NK-92 treated with Interleukin-12 subunit alpha and Interleukin-12 subunit beta, amount 100 ng/mL, for 24 hours (cell line): ENCODE measurements around the gene SART3.
"Not testable (repeated sequence)": the region's sequence is repeated elsewhere in the genome, so short reads cannot be mapped to it uniquely, and the experiment has no call there.

ENCODE experiments used
- DNase-seq: peaks from one replicate; lab custom pipeline; 2025; lab: John Stamatoyannopoulos, UW

Gene SART3

GRCh38 chr12:108491256-108491655 is 69.7 kb downstream of the SART3 start:
- no peak for DNase-seq

- not testable (repeated sequence) for DNase-seq
Observed at GRCh38 chr12:108487029-108487428, 73.9 kb downstream of the SART3 start.

- not testable (repeated sequence) for DNase-seq
Observed at GRCh38 chr12:108485371-108485770, 75.6 kb downstream of the SART3 start.

- no peak for DNase-seq
Observed at GRCh38 chr12:108484845-108485244, 76.1 kb downstream of the SART3 start.

- DNase-seq, result no peak
Observed at GRCh38 chr12:108484431-108484830, 76.5 kb downstream of the SART3 start.

GRCh38 chr12:108483213-108484059 is 77.5 kb downstream of the SART3 start:
- no peak for DNase-seq

GRCh38 chr12:108482717-108483212 is 78.2 kb downstream of the SART3 start:
- no peak for DNase-seq

GRCh38 chr12:108479364-108480070 is 81.5 kb downstream of the SART3 start:
- no peak for DNase-seq

GRCh38 chr12:108478611-108479206 is 82.3 kb downstream of the SART3 start:
- DNase-seq, result no peak

GRCh38 chr12:108477881-108478259 is 83.1 kb downstream of the SART3 start:
- DNase-seq, result no peak

GRCh38 chr12:108477055-108477880 is 83.7 kb downstream of the SART3 start:
- DNase-seq, result no peak

GRCh38 chr12:108475396-108475795 is 85.6 kb downstream of the SART3 start:
- no peak for DNase-seq

- DNase-seq, result no peak
Observed at GRCh38 chr12:108473400-108474055, 87.4 kb downstream of the SART3 start.
